Fibroblast of skin of right biceps (primary cell): Measurements from ENCODE around the gene UHRF2.
"Not testable (repeated sequence)": the region's sequence is repeated elsewhere in the genome, so short reads cannot be mapped to it uniquely, and the experiment has no call there.

Experiments used
- DNase-seq: peaks from one replicate; pipeline ENCODE4 v3.0.0-alpha.2; 2013

UHRF2 gene

GRCh38 chr9:6412487-6413364 is at the start of gene UHRF2:
Gene UHRF2, plus strand, starts transcription at chr9:6413199. Its CDS starts 292 bp downstream, at chr9:6413491.
- DNase-seq, result peak; percentile 98

DNA sequence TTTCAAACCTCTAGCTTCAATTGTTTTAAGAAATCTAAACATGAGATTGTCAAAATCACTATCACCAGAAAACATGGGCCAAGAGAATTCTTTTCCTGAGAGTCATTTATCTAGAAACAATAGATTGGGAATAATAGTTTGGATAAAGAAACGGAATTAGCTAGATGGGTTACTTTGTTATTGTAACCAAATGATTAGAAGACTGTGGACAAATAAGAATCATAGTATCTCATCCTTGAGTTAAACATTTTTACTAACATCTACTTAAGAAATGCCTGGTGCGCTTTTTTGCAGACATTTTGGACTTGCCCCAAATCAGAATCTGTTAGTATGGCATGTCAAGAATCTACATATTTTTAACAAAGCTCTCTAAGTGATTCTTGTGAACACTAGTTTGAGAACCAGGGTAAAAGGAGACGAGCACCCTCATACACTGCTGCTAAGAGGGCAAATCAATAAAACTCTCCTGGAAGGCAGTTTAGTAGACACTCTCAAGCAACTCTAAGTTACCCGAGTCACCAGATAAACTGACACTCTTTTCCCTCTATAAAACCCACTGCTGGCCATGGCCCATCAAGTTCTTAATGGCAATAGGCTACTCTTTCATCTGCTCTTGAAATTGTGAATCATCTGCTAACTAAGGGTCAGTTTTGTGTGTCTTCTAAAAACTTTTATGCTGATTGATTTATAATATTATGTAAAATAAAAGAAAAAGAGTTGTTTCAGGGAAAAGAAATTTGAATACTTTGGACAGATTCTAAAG is 45.7 kb upstream of the UHRF2 start:
- DNase-seq, result no peak

DNA sequence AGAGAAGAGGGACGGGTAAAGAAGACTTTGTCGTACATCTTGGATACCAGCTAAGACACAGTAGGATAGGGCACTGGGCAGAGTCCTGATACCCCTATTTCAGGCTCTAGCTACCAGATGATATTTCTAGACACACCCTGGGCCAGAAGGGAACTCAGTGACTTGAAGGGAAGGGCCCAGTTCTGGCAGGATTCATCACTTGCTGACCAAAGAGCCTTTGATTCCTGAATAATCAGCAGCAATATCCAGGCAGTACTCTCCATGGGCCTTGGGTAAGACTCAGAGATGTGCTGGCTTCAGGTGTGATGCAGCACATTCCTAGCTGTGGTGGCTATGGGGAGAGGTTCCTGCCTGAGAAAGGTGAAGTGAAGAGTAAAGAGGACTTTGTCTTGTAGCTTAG is 44.2 kb upstream of the UHRF2 start:
- no peak for DNase-seq

DNA sequence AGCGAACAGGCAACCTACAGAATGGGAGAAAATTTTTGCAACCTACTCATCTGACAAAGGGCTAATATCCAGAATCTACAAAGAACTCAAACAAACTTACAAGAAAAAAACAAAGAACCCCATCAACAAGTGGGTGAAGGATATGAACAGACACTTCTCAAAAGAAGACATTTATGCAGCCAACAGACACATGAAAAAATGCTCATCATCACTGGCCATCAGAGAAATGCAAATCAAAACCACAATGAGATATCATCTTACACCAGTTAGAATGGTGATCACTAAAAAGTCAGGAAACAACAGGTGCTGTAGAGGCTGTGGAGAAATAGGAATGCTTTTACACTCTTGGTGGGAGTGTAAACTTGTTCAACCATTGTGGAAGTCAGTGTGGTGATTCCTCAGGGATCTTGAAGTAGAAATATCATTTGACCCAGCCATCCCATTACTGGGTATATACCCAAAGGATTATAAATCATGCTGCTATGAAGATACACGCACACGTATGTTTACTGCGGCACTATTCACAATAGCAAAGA is 31.5 kb upstream of the UHRF2 start:
- not testable (repeated sequence) for DNase-seq

DNA sequence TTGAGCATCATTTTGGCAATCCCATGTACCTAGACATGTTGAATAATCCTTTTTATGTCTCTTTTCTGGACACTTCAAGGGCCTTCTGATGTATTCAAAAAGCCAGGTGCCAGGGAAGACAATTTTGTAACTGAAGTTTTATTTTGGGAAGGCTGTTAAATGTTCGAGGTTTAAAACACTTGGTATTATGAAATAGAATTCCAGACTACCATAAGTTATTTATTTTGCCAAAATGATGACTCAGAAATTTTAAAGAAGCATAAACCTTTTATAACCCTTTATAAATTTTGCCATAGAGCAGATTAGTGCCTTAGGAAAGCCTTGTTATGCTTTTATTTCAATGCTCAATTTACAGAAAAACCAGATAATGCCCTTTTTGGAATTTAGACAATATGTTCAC is 30.3 kb upstream of the UHRF2 start:
- peak; percentile 24 for DNase-seq

- DNase-seq, result peak; percentile 54
Measured at GRCh38 chr9:6383551-6384225, 29.3 kb upstream of the UHRF2 start.

GRCh38 chr9:6384732-6385131 is 28.3 kb upstream of the UHRF2 start:
- DNase-seq, result no peak

DNA sequence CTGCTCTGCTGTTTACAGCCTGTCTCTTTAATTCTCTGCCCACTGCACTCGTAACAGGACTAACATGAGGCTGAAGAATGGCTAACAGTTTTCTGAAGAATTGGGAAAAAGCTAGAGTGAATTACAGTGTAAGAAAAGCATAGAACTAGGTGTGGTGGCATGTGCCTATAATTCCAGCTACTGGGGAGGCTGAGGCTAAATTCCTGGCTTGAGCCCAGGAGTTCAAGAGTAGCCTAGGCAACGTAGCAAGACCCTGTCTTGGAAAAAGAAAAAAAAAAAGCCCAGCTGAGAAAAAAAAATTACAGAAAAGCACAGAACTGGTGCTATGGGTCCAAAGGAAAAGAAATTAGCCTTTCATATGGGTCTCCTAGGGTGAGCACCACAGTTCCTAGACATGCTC is 13.9 kb upstream of the UHRF2 start:
- DNase-seq, result no peak

- no peak for DNase-seq
Measured at GRCh38 chr9:6405371-6405770, 7.6 kb upstream of the UHRF2 start.

GRCh38 chr9:6407778-6408177 is 5.2 kb upstream of the UHRF2 start:
- no peak for DNase-seq

GRCh38 chr9:6408320-6408719 is 4.7 kb upstream of the UHRF2 start:
- DNase-seq, result no peak

- DNase-seq, result no peak
Measured at GRCh38 chr9:6409811-6410210, 3.2 kb upstream of the UHRF2 start.

GRCh38 chr9:6410633-6411032 is 2.4 kb upstream of the UHRF2 start:
- DNase-seq, result no peak

DNA sequence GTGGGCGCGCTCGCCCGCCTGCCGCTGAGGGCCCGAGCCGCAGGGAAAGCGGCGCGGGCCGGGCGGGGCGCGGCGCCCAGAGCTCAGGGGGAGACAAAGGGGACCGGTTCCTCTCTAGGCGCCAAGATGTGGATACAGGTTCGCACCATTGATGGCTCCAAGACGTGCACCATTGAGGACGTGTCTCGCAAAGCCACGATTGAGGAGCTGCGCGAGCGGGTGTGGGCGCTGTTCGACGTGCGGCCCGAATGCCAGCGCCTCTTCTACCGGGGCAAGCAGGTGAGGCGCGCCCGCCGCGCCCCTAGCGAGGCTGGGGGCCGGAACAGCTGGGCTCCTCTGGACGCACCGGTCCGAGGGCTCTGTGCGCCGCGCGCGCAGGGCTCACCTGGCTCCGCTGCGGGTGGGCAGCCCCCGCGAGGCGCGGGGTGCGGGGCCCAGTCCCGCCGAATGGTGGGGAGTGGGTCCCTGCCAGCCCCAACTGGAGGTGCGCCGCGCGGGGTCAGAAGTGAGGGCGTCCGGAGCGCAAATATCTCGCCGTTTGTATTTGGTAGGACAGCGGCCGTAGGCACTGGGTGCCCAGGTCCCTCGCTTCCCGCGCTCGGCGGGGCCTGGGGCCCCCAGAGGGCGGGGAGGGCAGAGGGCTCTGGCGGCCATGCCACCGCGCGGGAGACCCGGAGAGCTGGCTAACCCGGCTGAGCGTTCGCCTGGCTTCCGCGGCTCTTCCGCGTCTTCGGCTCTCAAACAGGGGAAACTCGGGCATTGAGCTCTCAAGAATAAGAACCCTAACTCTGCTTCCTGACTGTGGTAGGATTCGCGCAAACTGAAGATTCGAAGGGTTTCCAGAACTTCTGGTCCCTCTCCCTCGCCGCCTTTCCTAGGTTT is 607 bp downstream of the UHRF2 start:
- DNase-seq, result peak; percentile 12

DNA sequence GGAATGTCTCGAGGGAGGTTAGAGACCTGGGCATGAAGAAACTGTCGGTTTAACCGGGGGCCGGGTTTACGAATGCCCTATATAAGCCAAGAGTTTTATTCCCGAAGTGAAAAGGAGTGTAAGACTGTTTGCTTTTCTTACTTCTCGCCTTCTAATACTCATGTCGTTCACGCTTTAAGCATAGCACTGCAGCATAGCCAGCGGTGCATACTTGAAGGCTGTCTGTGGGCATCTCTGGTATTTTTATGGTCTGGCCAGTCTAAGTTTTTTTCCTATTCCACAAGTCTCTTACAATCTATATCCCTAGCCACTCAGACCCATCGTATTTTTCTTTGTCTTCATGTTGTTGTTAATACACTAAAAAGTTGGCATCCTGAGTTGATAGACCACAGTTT is 1.2 kb downstream of the UHRF2 start:
- DNase-seq, result peak; percentile 55

GRCh38 chr9:6415266-6415665 is 2.3 kb downstream of the UHRF2 start:
- no peak for DNase-seq

DNA sequence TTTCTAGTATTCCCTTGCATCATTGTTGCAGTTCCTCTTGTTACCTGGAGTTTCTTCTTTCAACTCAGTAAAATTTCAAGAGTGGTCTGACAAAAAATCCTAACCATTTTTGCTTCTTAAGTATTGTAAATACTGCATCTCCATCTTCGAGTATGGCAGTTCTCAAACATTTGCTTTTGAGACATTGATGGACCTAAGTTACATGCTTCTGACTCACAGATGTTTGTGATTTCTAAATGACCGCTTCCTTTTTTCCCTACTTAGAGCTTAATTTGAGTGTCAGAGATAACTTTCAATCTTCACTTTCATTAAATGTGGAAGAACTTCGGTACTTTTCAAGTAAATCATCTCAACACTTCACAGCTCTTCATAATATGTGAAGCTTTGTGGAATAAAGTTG is 4.2 kb downstream of the UHRF2 start:
- peak; percentile 17 for DNase-seq

DNA sequence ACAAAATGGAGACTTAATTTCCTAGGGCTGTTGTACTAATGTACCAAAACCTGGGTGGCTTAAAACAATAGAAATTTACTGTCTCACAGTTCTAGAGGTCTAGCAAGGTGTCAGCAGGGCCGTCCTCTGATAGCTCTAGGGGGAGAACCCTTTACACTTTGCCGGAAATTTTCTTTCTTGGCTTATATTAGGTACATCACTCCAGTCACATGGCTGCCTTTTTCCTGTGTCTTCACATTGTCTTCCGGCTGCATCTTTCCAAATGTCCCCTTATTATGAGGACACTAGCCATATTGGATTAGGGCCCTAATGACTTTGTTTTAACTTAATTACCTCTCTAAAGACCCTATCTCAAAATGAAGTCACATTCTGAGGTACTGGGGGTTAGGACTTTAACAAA is 5.8 kb downstream of the UHRF2 start:
- DNase-seq, result no peak

DNA sequence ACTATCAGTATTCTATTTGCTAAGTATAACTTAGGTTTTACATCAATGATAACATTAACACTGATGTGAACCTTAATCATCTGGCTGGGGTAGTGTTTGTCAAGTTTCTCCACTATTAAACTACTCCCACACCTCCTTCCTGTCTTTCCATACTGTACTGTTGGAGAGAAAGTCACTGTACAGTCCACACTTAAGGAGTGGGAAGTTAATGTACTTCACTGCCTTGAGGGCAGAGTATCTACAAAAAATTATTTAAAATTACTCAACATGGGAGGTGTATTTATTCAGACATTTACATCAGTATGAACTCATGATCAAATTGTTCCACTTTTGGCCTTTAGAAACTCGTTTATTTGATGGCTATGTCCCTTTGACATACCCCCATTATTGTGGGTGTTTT is 11.9 kb downstream of the UHRF2 start:
- DNase-seq, result no peak

GRCh38 chr9:6426117-6426516 is 13.1 kb downstream of the UHRF2 start:
- no peak for DNase-seq

GRCh38 chr9:6428940-6429889 is 16.2 kb downstream of the UHRF2 start:
- DNase-seq, result no peak
